Measurements from ENCODE around the gene TMEM132C.

Gene TMEM132C

GRCh38 chr12:128660532-128661225 lies 393.7 kb downstream of the TMEM132C start:
- DNase-seq (ENCODE audit: low read depth in 2 of 2): no peak

- no peak for DNase-seq (ENCODE audit: low read depth in 2 of 2)
Observed at GRCh38 chr12:128661226-128661569, 394.2 kb downstream of the TMEM132C start.

DNA sequence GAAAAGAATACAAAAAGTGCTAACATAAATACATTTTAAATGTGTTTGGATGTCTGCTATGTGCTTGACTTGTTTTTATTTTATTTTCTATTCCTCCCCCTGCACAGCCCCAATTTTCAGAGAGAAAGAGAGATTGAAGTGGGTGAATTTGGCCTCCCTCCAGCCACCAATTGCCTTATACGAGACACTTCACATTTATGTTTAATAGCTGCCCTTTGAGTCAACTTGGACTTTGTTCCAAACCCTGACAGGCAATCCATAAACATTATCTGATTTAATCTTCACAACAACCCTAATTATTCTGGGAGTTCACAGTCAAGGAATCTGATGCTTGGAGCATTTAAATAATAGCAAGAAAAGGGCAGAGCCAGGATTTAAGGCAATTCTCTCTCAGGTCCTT lies 395.1 kb downstream of the TMEM132C start:
- DNase-seq (ENCODE audit: low read depth in 2 of 2): no peak

- no peak for DNase-seq (ENCODE audit: low read depth in 2 of 2)
Observed at GRCh38 chr12:128664501-128664900, 397.5 kb downstream of the TMEM132C start.

GRCh38 chr12:128667193-128667592 lies 400.2 kb downstream of the TMEM132C start:
- DNase-seq (ENCODE audit: low read depth in 2 of 2): no peak

- no peak for DNase-seq (ENCODE audit: low read depth in 2 of 2)
Observed at GRCh38 chr12:128671528-128672042, 404.6 kb downstream of the TMEM132C start.

GRCh38 chr12:128672428-128672827 lies 405.5 kb downstream of the TMEM132C start:
- no peak for DNase-seq (ENCODE audit: low read depth in 2 of 2)

DNA sequence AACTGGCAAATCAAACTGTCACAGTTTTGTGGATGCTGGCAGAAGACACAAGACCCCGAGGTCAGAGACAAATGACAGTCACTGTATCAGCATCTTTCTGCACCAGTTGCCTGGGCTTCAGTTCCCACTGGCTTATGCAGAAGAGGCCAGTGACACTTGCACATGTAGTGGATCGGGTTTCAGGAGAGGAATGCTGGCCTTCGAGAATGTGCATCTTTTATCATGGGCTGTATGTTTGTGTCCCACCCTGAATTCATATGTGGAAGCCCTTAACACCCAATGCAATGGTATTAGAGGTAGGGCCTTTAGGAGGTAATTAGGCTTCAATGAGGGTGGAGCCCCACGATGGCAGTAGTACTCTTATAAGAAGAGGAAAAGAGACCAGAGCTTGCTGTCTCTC lies 405.9 kb downstream of the TMEM132C start:
- DNase-seq (ENCODE audit: low read depth in 2 of 2): no peak

GRCh38 chr12:128675576-128675975 lies 408.6 kb downstream of the TMEM132C start:
- DNase-seq (ENCODE audit: low read depth in 2 of 2): no peak

DNA sequence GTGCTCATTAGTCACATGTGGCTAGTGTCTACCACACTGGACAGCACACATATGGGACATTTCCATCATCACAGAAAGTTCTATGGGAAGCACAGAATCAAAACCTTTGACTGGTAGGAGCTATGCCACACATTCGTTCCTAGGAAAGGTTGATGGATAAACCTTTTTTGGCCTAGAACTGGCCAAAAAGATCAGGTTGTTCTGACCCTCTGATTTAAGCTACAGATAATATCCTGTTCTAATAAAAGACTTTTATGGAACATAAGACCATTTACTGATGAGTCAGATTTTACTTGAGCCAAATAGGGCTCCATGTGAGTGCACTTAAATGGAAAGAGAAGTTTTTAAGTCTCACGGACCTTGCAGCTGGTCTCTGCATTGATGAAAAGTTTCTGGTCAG lies 413.6 kb downstream of the TMEM132C start:
- DNase-seq (ENCODE audit: low read depth in 2 of 2): no peak

DNA sequence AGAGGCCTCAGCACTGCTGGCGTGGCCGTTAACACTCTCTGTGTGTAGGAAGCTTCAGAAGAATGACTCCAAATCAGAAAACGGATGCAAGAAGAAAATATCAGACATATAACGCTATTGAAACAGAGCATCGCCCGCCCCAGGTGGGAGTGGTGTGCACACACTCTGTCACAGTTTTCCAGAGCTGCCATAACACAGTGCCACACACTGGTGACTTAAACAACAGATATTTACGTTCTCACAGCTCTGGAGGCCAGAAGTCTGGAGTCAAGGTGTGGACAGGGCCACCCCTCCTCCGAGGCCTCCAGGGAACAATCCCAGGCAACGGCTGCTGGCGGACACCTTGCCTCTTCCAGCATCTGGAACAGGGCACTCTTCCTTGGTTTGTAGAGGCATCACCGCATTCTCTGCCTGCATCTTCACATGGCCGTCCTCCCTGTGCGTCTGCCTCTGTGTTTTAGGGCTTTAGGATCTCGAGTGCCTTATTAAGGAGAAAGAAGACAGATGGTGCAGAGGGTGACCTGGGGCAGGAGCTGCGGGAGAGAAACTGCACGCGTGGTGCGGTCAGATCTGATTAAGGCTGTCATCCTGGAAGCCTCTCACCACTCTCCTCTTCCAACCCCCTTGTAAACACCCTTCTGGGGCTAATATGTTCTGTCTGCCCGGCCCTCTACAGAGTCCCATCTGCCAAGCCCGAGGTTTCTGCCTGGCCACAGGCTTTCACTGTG lies 415.7 kb downstream of the TMEM132C start:
- DNase-seq (ENCODE audit: low read depth in 2 of 2): no peak

DNA sequence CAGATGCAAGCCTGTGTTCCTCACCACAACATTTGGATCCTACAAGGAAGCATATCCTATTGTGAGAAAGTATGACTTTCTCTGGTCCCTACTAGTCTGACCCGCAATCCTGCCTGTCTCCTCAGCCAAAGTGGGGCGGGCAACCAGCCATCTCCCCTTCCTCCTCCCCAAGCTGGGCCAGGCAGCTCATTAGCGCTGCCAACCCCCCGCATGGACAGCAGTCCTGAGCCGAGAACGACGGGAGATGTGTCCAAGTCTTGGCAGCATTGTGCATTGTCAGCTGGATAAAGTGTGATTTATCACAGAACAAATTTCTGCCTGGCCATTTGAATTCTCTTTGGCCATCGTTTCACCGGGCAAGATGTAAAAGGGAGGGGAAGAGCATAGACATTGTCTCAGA lies 417.4 kb downstream of the TMEM132C start:
- no peak for DNase-seq (ENCODE audit: low read depth in 2 of 2)

- no peak for DNase-seq (ENCODE audit: low read depth in 2 of 2)
Observed at GRCh38 chr12:128685903-128686475, 419.0 kb downstream of the TMEM132C start.

DNA sequence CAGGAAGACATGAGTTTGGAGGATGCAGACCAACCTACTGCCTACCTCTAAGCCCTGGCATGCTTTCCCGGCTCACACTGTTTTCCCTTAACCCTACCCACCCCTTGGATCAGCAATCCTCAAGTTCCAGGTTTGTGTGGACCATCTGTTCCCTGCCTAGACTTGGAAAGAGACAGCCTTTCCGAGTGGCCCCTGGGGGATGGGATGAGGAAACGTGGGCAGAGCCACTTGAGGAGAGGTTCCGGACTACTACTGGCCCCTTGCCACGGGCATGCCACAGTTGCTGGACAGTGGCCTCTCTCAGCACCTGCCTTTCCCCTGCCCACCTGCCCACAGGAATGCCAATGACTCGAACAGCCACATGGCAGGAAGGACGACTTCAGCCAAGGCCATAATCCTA lies 420.9 kb downstream of the TMEM132C start:
- DNase-seq (ENCODE audit: low read depth in 2 of 2): no peak

- DNase-seq (ENCODE audit: low read depth in 2 of 2): no peak
Observed at GRCh38 chr12:128690641-128691040, 423.7 kb downstream of the TMEM132C start.

DNA sequence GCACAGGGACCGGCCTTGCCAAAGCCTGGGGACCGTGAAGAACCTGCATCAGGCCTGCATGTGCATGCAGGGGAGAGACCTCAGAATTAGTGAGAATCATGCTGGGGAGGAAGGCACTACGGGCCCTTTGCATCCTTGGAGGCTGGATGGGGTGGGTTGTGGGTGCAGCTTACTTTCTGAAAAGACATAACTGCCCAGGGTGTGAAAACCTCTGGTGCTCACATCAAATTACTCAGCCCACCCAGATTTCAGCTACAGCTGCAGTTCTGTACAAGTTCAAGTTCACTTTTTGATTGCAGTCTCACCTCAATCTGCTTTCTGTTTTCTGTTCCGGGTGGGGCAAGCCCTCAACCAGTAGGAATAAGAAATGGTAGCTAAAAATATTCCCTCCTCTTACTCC lies 426.1 kb downstream of the TMEM132C start:
- no peak for DNase-seq (ENCODE audit: low read depth in 2 of 2)

DNA sequence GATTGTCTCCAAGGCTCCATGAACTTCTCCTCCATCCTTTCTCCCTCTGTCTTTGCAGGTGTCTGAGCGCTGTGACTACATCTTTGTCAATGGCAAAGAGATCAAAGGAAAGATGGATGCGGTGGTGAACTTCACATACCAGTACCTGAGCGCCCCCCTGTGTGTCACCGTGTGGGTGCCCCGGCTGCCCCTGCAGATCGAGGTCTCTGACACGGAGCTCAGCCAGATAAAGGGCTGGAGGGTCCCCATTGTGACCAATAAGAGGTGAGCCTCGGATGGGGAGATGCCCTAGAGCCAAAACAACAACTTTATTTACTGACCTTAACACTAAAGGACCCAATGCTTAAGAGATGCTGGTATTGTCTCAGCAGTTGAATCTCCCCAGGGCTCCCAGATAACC lies 426.8 kb downstream of the TMEM132C start:
- DNase-seq (ENCODE audit: low read depth in 2 of 2): no peak

DNA sequence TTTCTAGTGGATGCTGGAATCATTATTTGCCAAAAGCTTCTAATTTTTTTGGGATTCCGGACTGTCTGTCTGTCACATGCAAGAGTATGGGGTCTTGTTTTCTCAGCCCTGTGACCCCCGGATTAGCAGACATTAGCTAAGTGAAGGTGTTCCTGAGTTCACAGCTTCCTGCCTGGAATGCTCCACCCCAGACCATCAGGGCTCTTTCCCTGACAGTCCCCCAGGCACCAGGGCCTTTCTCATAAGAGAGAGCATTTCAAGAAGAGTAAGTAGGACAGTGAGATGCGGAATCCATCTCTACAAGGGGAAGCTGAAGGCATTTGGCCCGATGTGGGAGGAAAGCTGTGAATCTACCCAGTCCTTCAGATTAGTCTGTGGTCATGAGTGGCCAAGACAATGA lies 427.5 kb downstream of the TMEM132C start:
- DNase-seq (ENCODE audit: low read depth in 2 of 2): no peak

DNA sequence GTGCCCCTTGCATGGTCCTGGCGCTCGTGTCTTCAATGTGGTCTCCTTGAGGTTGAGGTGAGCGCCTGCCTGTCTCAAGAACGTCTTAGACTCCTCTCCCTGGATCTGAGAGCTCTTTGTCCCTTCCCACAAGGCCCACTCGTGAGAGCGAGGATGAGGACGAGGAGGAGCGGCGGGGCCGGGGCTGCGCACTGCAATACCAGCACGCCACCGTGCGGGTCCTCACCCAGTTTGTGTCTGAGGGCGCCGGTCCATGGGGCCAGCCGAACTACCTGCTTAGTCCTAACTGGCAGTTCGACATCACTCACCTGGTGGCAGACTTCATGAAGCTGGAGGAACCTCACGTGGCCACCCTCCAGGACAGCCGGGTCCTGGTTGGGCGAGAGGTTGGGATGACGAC lies 428.7 kb downstream of the TMEM132C start:
- DNase-seq (ENCODE audit: low read depth in 2 of 2): no peak

DNA sequence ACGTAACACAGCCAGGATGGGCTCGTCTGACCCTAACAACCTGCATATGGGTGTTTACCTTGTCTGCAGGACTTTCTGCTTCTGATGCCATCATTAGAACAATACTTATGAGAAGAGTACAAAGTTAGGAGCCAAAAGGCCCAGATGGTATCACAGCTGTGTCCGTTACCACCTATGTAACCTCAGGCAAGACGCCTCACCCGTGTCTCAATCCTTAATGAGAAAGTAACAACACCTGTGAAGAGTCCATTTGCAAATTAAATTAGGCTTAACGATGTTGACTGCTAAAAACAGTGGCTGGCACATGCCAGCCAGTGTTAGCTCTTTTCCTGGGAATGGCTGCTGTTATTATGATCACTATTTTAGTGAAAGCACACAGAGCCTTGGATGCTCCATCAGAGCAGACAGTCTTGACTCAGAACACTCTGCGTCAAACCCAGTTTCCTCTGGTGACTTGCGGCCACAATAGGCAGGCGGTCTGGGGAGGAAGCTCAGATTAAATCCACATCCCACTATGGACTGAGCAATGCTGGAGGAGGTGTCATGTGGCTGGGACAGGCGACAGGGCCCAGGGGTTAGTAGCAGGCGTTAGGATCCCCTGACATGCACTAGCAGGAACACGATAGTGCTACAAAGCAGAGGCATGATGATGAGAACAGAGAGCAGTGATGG lies 431.5 kb downstream of the TMEM132C start:
- no peak for DNase-seq (ENCODE audit: low read depth in 2 of 2)

- no peak for DNase-seq (ENCODE audit: low read depth in 2 of 2)
Observed at GRCh38 chr12:128699106-128699505, 432.1 kb downstream of the TMEM132C start.

DNA sequence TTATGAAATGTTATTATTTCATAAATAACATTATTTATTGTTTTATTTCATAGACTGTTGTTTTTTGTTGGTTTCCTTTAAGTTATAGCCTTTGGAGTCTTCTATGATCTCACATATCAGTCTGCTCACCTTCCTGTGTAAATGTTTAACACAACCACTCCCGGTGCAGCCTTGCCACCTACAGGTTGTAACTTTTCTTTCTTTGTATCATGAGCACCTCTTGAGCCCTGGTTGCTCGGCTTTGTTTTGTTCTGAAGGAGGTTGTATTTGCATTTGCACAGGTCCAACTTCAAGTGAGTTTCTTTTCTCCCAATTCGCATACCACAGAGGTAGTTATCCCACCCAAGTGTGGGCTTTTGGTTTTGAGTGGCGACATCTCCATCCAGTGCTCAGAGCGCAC lies 435.4 kb downstream of the TMEM132C start:
- no peak for DNase-seq (ENCODE audit: low read depth in 2 of 2)

GRCh38 chr12:128705140-128705539 lies 438.2 kb downstream of the TMEM132C start:
- DNase-seq (ENCODE audit: low read depth in 2 of 2): no peak
